Activated T-helper 1 cell treated with anti-CD3 and anti-CD28 coated beads, Interleukin-12 subunit alpha, Interleukin-12 subunit beta, Interleukin-2, Interleukin-4 antibody, amounts not matched to agents 30 ng/mL and 10 ng/mL and 1 ng/mL, durations not matched to agents 14 hours and 24 hours and 36 hours (primary cell): ENCODE measurements around the gene CCDC157. TPM values are rescaled to one million over a fixed set of nuclear protein-coding genes. Genes with fewer than 3 reads are reported as not detected.

Source experiments
- DNase-seq: peaks from one replicate; pipeline ENCODE4 v3.0.0; 2021; ENCODE audit warnings: low spot score
- H3K27ac Mint-ChIP-seq: one replicate; pipeline ENCODE4 v1.8.0; 2021; ENCODE audit warnings: mild to moderate bottlenecking, mixed read lengths
- H3K27me3 Mint-ChIP-seq: one replicate; pipeline ENCODE4 v1.8.0; 2022; ENCODE audit warnings: mild to moderate bottlenecking, moderate library complexity, mixed read lengths; ENCODE audit not compliant: insufficient read depth
- H3K36me3 Mint-ChIP-seq: one replicate; pipeline ENCODE4 v1.8.0; 2021; ENCODE audit warnings: low read depth, mixed read lengths
- H3K4me1 Mint-ChIP-seq: one replicate; pipeline ENCODE4 v1.8.0; 2021; ENCODE audit warnings: low read depth, mixed read lengths
- H3K4me3 Mint-ChIP-seq: one replicate; pipeline ENCODE4 v1.8.0; 2021; ENCODE audit warnings: mild to moderate bottlenecking, moderate library complexity, mixed read lengths
- H3K9me3 Mint-ChIP-seq: one replicate; pipeline ENCODE4 v1.8.0; 2021; ENCODE audit warnings: mixed read lengths
- intact Hi-C: fragments of 100-400 bp; cut with micrococcal nuclease; formaldehyde crosslinking; loops from one replicate; pipeline ENCODE4 v1.15.1; 2024
- total RNA-seq: library from RNA; stranded (reverse); gene quantifications from 2 replicates; pipeline ENCODE4 v1.2.3, GENCODE V29; 2022

Gene CCDC157
- total RNA-seq, 1 donor from 2014 or later = 3.0 TPM

- no peaks in the 10 kb centered on the region for H3K27me3 Mint-ChIP-seq
- H3K4me3 Mint-ChIP-seq = peak overlapping the region; percentile 19
- no peaks in the 10 kb centered on the region for H3K9me3 Mint-ChIP-seq
- peak overlapping the region; percentile 69 for H3K27ac Mint-ChIP-seq
- H3K36me3 Mint-ChIP-seq = peaks cover 70% of the 10 kb centered on the region
- no peak for DNase-seq
- H3K4me1 Mint-ChIP-seq = peaks cover 63% of the 10 kb centered on the region
- intact Hi-C loops = no loop called here
Measured at GRCh38 chr22:30347255-30347892, 9.4 kb upstream of the CCDC157 start.

GRCh38 chr22:30348404-30348803 lies 8.4 kb upstream of the CCDC157 start:
- Mint-ChIP-seq H3K9me3 (no peaks in the 10 kb centered on the region), H3K4me1 (peaks cover 63% of the 10 kb centered on the region), H3K27me3 (no peaks in the 10 kb centered on the region), H3K36me3 (peaks cover 69% of the 10 kb centered on the region), H3K27ac (peak overlapping the region; percentile 78), H3K4me3 (peak overlapping the region; percentile 31)
- intact Hi-C loops = loop anchor here (1.0 kb wide), 1 partner anchor 8 kb away; the partner anchor contains the start of gene SF3A1
- no peak for DNase-seq

- H3K4me3 Mint-ChIP-seq = peak overlapping the region; percentile 31
- no peak for DNase-seq
- no peaks in the 10 kb centered on the region for H3K27me3 Mint-ChIP-seq
- H3K27ac Mint-ChIP-seq = peak overlapping the region; percentile 78
- H3K4me1 Mint-ChIP-seq = peaks cover 66% of the 10 kb centered on the region
- peaks cover 71% of the 10 kb centered on the region for H3K36me3 Mint-ChIP-seq
- no peaks in the 10 kb centered on the region for H3K9me3 Mint-ChIP-seq
- intact Hi-C loops = loop anchor here (1.0 kb wide), 1 partner anchor 7 kb away; the partner anchor contains the start of gene SF3A1
Measured at GRCh38 chr22:30348809-30349208, 8.0 kb upstream of the CCDC157 start.

GRCh38 chr22:30351226-30351625 lies 5.6 kb upstream of the CCDC157 start:
- Mint-ChIP-seq H3K27ac (peak overlapping the region; percentile 73), H3K36me3 (peaks cover 64% of the 10 kb centered on the region)

GRCh38 chr22:30354644-30355043 lies 2.2 kb upstream of the CCDC157 start:
- Mint-ChIP-seq H3K36me3 (peaks cover 45% of the 10 kb centered on the region), H3K27me3 (peaks cover 8% of the 10 kb centered on the region), H3K9me3 (no peaks in the 10 kb centered on the region), H3K4me3 (peak overlapping the region; percentile 94), H3K4me1 (peaks cover 58% of the 10 kb centered on the region), H3K27ac (peak overlapping the region; percentile 79)
- intact Hi-C loops = no loop called here
- DNase-seq = no peak

More at GRCh38 chr22:30351226-30351625, 5.6 kb upstream of the CCDC157 start:
- Mint-ChIP-seq H3K9me3 (no peaks in the 10 kb centered on the region), H3K27me3 (no peaks in the 10 kb centered on the region), H3K4me3 (no peak overlapping the region), H3K4me1 (peaks cover 78% of the 10 kb centered on the region)
- intact Hi-C loops = no loop called here
- DNase-seq = no peak

GRCh38 chr22:30357236-30357570 lies 396 bp downstream of the CCDC157 start:
- Mint-ChIP-seq H3K4me1 (peaks cover 37% of the 10 kb centered on the region), H3K4me3 (peak overlapping the region; percentile 94), H3K9me3 (no peaks in the 10 kb centered on the region), H3K36me3 (peaks cover 24% of the 10 kb centered on the region), H3K27ac (peak overlapping the region; percentile 73), H3K27me3 (peaks cover 8% of the 10 kb centered on the region)
- intact Hi-C loops = loop anchor here (1.0 kb wide), 2 partner anchors 68 to 519 kb away; partner anchors contain the start of genes ASCC2 and CASTOR1
- no peak for DNase-seq

- Mint-ChIP-seq H3K27ac (peak overlapping the region; percentile 27), H3K4me3 (peak overlapping the region; percentile 94), H3K9me3 (no peaks in the 10 kb centered on the region), H3K27me3 (peaks cover 8% of the 10 kb centered on the region), H3K4me1 (peaks cover 37% of the 10 kb centered on the region), H3K36me3 (peaks cover 21% of the 10 kb centered on the region)
- DNase-seq = no peak
- intact Hi-C loops = loop anchor here (1.0 kb wide), 2 partner anchors 68 to 519 kb away; partner anchors contain the start of genes ASCC2 and CASTOR1
Measured at GRCh38 chr22:30357650-30358215, 926 bp downstream of the CCDC157 start.

- H3K36me3 Mint-ChIP-seq = peaks cover 17% of the 10 kb centered on the region
- H3K9me3 Mint-ChIP-seq = no peaks in the 10 kb centered on the region
- no peak for DNase-seq
- peaks cover 36% of the 10 kb centered on the region for H3K4me1 Mint-ChIP-seq
- no peak overlapping the region for H3K27ac Mint-ChIP-seq
- peak overlapping the region; percentile 84 for H3K4me3 Mint-ChIP-seq
- intact Hi-C loops = no loop called here
- peaks cover 8% of the 10 kb centered on the region for H3K27me3 Mint-ChIP-seq
Measured at GRCh38 chr22:30358541-30358940, 1.7 kb downstream of the CCDC157 start.

GRCh38 chr22:30361916-30362650 lies 5.3 kb downstream of the CCDC157 start:
- Mint-ChIP-seq H3K4me3 (no peak overlapping the region), H3K36me3 (no peaks in the 10 kb centered on the region), H3K27ac (peak overlapping the region; percentile 15), H3K27me3 (peaks cover 6% of the 10 kb centered on the region), H3K4me1 (peaks cover 8% of the 10 kb centered on the region), H3K9me3 (no peaks in the 10 kb centered on the region)
- intact Hi-C loops = no loop called here
- no peak for DNase-seq

GRCh38 chr22:30362651-30363281 lies 6.0 kb downstream of the CCDC157 start:
- peaks cover 4% of the 10 kb centered on the region for H3K4me1 Mint-ChIP-seq
- peaks cover 3% of the 10 kb centered on the region for H3K27me3 Mint-ChIP-seq
- intact Hi-C loops = no loop called here
- no peaks in the 10 kb centered on the region for H3K9me3 Mint-ChIP-seq
- no peaks in the 10 kb centered on the region for H3K36me3 Mint-ChIP-seq
- H3K4me3 Mint-ChIP-seq = no peak overlapping the region
- H3K27ac Mint-ChIP-seq = no peak overlapping the region
- DNase-seq = no peak

GRCh38 chr22:30365891-30366290 lies 9.1 kb downstream of the CCDC157 start:
- Mint-ChIP-seq H3K27ac (no peak overlapping the region), H3K9me3 (no peaks in the 10 kb centered on the region), H3K4me1 (no peaks in the 10 kb centered on the region), H3K4me3 (no peak overlapping the region), H3K27me3 (no peaks in the 10 kb centered on the region), H3K36me3 (no peaks in the 10 kb centered on the region)
- intact Hi-C loops = no loop called here
- DNase-seq = no peak

- Mint-ChIP-seq H3K4me3 (no peak overlapping the region), H3K36me3 (no peaks in the 10 kb centered on the region), H3K27me3 (no peaks in the 10 kb centered on the region), H3K9me3 (no peaks in the 10 kb centered on the region), H3K27ac (no peak overlapping the region), H3K4me1 (no peaks in the 10 kb centered on the region)
- intact Hi-C loops = no loop called here
- no peak for DNase-seq
Measured at GRCh38 chr22:30368420-30368819, 11.6 kb downstream of the CCDC157 start.
